IPS-NIHi7 (cell line): ENCODE measurements around the gene TGM4.
A peak's percentile ranks its signal among the peaks of the same experiment; 100 is the strongest.

Experiments
- DNase-seq: peaks from one replicate; pipeline ENCODE4 v3.0.0; 2012; ENCODE audit warnings: mixed read lengths; ENCODE audit errors: extremely low spot score

Gene TGM4

DNA sequence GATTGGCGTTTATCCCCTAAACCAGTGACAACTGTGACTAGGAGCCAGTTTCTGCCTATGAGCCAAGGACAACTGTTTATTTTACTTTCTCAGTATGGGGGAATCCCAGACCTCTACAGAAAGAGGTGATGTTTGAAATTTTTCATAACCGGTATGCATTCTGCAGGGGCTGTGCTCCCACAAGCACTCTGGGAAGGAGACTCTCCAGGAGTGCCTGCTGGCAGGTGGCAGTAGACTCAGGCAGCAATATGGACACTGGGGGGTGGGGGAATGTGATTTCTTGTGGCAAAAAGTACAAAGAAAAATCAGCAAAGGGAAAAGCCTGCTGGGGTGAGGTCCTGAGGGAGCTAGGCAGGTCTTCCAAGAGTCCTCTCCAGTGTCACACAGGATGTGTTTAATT lies 5.9 kb downstream of the TGM4 start:
- no peak for DNase-seq

DNA sequence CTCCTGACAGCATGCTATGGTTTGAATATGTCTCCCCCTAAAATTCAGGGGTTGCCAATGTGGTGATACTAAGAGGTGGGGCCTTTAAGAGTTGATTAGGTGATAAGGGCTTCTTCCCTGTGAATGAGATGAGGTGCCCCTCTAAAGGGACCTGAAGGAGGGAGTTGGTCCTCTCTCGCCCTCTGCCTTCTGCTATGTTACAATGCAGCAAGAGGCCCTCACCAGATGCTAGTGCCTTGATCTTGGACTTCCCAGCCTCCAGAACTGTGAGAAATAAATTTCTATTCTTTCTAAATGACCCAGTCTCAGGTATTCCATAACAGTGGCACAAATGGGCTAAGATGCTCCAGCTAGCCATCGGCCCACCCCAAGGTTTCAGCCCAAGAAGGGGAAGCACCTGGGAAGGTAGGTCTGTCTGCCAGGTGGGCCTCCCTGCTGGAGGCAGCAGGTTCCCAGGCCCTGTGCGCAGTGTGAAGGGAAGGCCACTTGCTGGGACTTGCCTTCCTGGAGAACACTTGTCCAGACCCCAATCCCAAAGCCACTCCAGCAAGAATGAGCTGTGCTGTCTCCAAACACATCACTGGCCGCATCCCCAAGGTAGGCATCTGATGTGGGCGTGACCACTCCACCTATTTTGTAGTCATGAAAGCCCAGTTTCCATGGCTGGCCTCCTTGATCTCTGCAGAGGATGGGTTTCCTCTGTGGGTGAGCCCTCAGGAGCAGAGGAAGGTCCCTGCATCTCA lies 9.0 kb downstream of the TGM4 start:
- no peak for DNase-seq

DNA sequence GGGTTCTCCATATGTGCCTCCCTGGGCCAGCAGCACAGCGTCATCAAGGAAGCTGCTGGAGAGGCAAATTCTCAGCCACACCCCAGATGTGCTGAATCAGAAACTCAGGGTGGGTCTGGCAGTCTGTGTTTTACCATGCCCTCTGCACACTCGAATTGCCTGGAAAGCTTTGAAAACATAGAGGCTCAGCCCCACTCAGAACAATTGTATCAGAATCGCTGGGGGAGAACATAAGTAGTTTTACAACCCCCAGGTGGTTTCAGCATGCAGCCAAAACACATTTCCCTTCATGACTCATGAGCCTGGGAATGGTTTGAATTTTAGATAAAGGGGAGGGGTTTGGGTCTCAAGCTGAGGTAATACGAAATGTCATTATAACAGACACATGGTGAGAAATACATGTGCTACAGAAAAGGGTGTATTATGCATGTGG lies 9.6 kb downstream of the TGM4 start:
- no peak for DNase-seq

GRCh38 chr3:44885618-44886017 lies 11.2 kb downstream of the TGM4 start:
- peak; percentile 48 for DNase-seq

GRCh38 chr3:44886561-44886960 lies 12.2 kb downstream of the TGM4 start:
- DNase-seq: no peak

DNA sequence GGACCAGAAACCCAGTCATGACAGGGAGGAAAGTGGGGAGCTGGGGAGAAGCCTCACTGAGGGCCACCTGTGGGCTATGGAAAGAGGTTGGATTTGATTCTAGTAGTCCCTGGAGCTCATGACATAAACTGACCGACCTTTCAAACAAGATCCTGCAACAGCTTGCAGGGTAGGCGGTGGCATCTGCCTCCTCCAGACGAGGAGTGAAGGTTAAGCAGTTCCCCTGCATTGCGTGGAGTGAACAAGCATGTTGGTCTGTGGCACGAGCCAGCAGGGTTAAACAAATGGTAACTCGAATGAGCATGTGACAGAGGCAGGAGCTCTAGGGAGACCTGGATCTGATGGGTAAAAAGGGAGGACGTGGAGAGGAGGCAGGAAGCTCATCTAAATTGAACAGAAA lies 12.7 kb downstream of the TGM4 start:
- DNase-seq: no peak

DNA sequence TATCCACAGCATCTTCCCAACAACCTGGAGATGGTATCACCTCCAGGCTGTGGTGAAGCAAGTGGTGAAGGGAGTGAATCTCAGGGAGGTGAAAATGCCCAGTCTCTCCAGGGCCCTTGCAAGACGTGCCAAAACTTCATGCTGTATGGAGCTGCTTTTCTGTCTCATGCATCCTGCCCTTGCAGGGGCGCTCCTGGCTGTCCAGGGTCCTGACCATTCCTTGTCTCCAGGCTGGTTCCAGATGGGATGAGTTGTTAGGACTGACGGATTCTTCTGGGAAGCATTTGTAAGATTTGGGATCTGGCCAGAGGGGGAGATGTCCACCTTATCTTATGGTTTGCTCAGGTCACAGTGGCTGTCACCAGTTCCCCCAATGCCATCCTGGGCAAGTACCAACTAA lies 15.8 kb downstream of the TGM4 start:
- peak; percentile 49 for DNase-seq

- DNase-seq: no peak
These were observed 16.4 kb downstream of the TGM4 start for GRCh38 chr3:44890852-44891251.

DNA sequence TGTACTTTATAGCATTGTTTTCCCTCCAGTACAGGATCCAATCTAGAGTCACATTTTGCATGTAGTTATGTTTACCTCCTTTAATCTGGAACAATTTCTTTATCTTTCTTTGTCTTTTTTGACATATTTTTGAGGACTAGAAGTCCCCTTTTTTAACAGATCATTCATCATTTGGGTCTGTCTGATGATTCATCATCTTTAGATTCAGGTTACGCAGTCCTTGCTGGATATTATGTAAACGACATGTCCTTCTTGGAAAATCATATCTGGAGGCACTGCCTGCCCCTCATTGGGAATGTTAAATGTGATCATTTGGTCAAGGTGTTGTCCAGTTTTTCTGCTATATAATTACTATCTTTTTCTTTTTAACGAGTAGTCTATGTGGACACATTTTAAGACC lies 18.3 kb downstream of the TGM4 start:
- no peak for DNase-seq

GRCh38 chr3:44893097-44893496 lies 18.7 kb downstream of the TGM4 start:
- DNase-seq: no peak

GRCh38 chr3:44894485-44894884 lies 20.1 kb downstream of the TGM4 start:
- DNase-seq: peak; percentile 62

DNA sequence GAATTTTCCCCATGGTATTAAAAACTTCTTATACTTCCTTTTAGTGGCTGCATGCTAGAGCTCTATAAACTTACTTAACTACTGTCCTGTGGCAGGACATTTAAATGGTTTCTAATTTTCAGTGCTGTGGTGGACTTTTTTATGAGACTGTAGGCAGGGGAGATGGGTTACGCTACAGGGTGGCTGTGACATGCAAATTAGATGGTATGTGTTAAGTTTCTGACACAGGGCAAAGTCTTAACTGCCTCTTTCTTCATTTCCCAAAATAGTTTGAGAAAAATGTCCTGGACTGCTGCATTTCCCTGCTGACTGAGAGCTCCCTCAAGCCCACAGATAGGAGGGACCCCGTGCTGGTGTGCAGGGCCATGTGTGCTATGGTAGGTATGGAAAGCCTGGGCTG lies 22.0 kb downstream of the TGM4 start:
- no peak for DNase-seq

- no peak for DNase-seq
These were observed 25.4 kb downstream of the TGM4 start for GRCh38 chr3:44899683-44900367.

DNA sequence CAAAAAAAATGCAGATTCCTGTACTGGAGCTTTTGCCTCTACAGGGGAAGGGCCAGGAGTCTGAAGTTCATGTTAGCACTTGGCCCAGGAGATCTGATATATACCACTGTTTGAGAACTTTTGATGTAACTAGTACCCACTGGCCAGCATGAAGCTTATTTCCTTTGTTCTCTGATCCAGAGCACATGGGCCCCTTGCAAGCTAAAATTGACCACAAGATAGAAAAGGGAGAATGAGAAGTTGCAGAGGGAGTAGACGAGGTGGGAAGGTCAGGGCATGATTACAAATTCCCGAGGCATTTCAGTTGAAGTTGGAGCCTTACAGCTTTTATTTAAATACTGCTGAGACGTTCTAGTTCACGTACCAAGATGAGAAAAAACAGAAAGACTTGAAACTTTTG lies 28.2 kb downstream of the TGM4 start:
- DNase-seq: no peak

DNA sequence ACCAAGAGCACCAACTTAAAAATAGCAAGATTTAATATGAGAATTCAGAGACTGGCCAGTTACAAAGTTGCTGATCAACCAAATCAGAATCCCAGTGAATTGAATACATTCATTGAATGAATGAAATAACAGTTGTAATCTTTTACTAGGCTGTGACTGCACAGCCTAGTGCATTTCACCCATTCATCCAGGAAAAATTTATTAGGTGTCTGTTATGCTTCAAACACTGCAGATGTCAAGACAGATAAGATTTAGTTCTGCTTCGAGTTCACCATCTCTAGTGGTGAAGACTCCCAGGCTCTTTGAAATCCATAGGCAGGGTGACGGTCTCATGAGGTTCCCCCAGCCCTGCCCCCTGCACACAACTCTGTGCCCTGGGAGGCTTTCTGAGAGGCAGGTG lies 28.9 kb downstream of the TGM4 start:
- no peak for DNase-seq

DNA sequence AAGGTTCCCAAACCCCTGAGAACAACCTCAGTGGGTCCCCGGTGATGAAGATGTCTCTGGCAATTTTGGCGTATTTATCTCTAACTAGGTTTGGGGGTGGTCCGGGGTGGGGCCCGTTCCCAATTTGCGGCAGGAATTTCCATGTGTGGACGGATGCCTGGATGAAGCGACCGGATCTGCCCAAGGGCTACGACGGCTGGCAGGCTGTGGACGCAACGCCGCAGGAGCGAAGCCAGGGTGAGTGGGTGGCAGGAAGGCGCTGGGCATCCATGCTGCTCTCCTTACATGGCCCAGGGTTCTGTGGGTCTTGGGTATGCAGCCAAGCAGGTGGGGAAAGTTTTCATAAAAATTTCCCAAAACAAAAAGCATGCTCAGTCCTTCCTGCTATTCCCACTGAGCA lies 29.3 kb downstream of the TGM4 start:
- no peak for DNase-seq

- DNase-seq: no peak
These were observed 31.2 kb downstream of the TGM4 start for GRCh38 chr3:44905446-44906157.

- no peak for DNase-seq
These were observed 32.6 kb downstream of the TGM4 start for GRCh38 chr3:44906997-44907396.

GRCh38 chr3:44907612-44908011 lies 33.2 kb downstream of the TGM4 start:
- no peak for DNase-seq

GRCh38 chr3:44909063-44909462 lies 34.7 kb downstream of the TGM4 start:
- DNase-seq: no peak

DNA sequence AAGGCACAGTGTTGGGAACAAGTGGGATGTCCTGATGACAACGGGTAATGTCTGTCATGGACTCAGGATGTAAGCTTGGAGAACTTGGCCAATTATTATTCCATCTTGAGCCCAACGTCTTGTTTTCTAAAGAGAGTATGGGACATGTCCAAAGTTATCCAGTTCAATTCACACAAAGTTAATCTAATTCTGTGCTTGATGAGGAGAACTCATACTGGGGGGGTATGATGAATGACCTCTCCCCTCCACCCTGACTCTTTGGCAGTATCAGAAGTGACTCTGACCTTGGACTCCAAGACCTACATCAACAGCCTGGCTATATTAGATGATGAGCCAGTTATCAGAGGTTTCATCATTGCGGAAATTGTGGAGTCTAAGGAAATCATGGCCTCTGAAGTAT lies 36.3 kb downstream of the TGM4 start:
- no peak for DNase-seq

GRCh38 chr3:44913868-44914468 lies 39.6 kb downstream of the TGM4 start:
- DNase-seq: peak; percentile 93
